ENCODE data around the gene MAP4K3. TPM values are rescaled to one million over a fixed set of nuclear protein-coding genes. Genes with fewer than 3 reads are reported as not detected.

MAP4K3 gene
- total RNA-seq, 1 experiment from 2014 or later, result 21.4 TPM

DNA sequence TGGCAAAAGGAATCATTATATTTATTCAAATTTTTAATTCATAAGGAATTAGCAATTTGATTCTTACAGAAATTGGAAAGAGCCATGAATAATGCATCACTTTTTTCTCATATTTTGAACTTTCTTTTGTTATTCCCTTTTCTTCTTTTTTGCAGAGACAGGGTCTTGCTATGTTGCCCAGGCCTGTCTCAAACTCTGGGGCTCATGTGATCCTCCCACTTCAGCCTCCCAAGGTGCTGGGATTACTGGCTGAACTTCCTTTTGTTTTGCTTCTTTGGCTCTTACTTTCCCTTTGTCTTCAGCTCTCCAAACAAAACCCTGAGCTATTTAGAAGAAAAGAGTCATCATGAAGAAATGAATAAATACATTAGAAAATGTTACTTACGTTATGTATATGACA, 224.1 kb downstream of the MAP4K3 start:
- Histone ChIP-seq H3K9me3 (ENCODE audit: control insufficient read depth in 1 of 2, insufficient read depth in 1 of 2, low read depth in 1 of 2, low read length in 2 of 2) (no peaks in the 10 kb centered on the region), H3K27ac (ENCODE audit: low read depth, low read length) (no peak overlapping the region), H4K20me1 (ENCODE audit: insufficient read depth) (no peaks in the 10 kb centered on the region), H3K9me2 (ENCODE audit: insufficient read depth) (no peaks in the 10 kb centered on the region), H3K4me1 (ENCODE audit: control insufficient read depth in 1 of 2, insufficient read depth in 2 of 2, low read length in 2 of 2) (no peaks in the 10 kb centered on the region), H3K79me2 (ENCODE audit: insufficient read depth, low read length) (no peaks in the 10 kb centered on the region), H3K36me3 (ENCODE audit: control insufficient read depth in 1 of 2, insufficient read depth in 2 of 2, low read length in 2 of 2) (no peaks in the 10 kb centered on the region), H3K4me2 (ENCODE audit: low read length) (no peak overlapping the region), H3K4me3 (replicated peaks in 1 of 2; ENCODE audit: low read depth in 1 of 2, low read length in 2 of 2) (no peak overlapping the region), H3K9ac (ENCODE audit: low read length) (no peak overlapping the region), H2AFZ (ENCODE audit: low read depth, low read length, poor library complexity, severe bottlenecking) (no peak overlapping the region), H3K27me3 (ENCODE audit: insufficient read depth, low read length) (no peaks in the 10 kb centered on the region)
- no peak for DNase-seq (ENCODE audit: low read depth, low spot score)
- no peak for ATAC-seq
- no TSS peak for BruUV-seq (replicated peaks)
- POLR2A ChIA-PET, result no interaction called here
- no peak for TF ChIP-seq EGR1 (IDR thresholded peaks at IDR 0.05; ENCODE audit: low read depth)
- TF ChIP-seq POLR2A (IDR thresholded peaks at IDR 0.05; ENCODE audit: borderline replicate concordance, extremely low read depth, insufficient read depth, insufficient read length), result no peak
- no peak for TF ChIP-seq POLR2AphosphoS5 (IDR thresholded peaks at IDR 0.05; ENCODE audit: low read depth, low read length)
- TF ChIP-seq, protein P1, sequence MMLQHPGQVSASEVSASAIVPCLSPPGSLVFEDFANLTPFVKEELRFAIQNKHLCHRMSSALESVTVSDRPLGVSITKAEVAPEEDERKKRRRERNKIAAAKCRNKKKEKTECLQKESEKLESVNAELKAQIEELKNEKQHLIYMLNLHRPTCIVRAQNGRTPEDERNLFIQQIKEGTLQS (IDR thresholded peaks at IDR 0.05), result no peak
- no peak for TF ChIP-seq REST (IDR thresholded peaks at IDR 0.05; ENCODE audit: low read depth)
- TF ChIP-seq, protein P2, sequence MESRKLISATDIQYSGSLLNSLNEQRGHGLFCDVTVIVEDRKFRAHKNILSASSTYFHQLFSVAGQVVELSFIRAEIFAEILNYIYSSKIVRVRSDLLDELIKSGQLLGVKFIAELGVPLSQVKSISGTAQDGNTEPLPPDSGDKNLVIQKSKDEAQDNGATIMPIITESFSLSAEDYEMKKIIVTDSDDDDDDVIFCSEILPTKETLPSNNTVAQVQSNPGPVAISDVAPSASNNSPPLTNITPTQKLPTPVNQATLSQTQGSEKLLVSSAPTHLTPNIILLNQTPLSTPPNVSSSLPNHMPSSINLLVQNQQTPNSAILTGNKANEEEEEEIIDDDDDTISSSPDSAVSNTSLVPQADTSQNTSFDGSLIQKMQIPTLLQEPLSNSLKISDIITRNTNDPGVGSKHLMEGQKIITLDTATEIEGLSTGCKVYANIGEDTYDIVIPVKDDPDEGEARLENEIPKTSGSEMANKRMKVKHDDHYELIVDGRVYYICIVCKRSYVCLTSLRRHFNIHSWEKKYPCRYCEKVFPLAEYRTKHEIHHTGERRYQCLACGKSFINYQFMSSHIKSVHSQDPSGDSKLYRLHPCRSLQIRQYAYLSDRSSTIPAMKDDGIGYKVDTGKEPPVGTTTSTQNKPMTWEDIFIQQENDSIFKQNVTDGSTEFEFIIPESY (IDR thresholded peaks at IDR 0.05; ENCODE audit: extremely low read depth, insufficient replicate concordance, low read length), result no peak
- TF ChIP-seq SRF (IDR thresholded peaks at IDR 0.05; ENCODE audit: low read depth), result no peak
- TF ChIP-seq ZFX (IDR thresholded peaks at IDR 0.05), result no peak
- TF ChIP-seq TCF7L2 (IDR thresholded peaks at IDR 0.05; ENCODE audit: borderline replicate concordance, extremely low read depth, insufficient read depth, insufficient read length), result no peak
- TF ChIP-seq, protein P3, sequence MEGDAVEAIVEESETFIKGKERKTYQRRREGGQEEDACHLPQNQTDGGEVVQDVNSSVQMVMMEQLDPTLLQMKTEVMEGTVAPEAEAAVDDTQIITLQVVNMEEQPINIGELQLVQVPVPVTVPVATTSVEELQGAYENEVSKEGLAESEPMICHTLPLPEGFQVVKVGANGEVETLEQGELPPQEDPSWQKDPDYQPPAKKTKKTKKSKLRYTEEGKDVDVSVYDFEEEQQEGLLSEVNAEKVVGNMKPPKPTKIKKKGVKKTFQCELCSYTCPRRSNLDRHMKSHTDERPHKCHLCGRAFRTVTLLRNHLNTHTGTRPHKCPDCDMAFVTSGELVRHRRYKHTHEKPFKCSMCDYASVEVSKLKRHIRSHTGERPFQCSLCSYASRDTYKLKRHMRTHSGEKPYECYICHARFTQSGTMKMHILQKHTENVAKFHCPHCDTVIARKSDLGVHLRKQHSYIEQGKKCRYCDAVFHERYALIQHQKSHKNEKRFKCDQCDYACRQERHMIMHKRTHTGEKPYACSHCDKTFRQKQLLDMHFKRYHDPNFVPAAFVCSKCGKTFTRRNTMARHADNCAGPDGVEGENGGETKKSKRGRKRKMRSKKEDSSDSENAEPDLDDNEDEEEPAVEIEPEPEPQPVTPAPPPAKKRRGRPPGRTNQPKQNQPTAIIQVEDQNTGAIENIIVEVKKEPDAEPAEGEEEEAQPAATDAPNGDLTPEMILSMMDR (IDR thresholded peaks at IDR 0.05 in 2 of 3, conservative IDR thresholded peaks at IDR 0.05 in 1 of 3; ENCODE audit: borderline replicate concordance in 1 of 3, insufficient read depth in 1 of 3, low read depth in 2 of 3, low read length in 2 of 3), result no peak
- no peak for TF ChIP-seq CBX3 (IDR thresholded peaks at IDR 0.05; ENCODE audit: low read depth)
- no peak for TF ChIP-seq CEBPB (IDR thresholded peaks at IDR 0.05; ENCODE audit: low read depth)
- TF ChIP-seq SIN3A (IDR thresholded peaks at IDR 0.05; ENCODE audit: low read depth), result no peak
- TF ChIP-seq YY1 (IDR thresholded peaks at IDR 0.05; ENCODE audit: extremely low read depth, insufficient replicate concordance, low read depth, low read length), result no peak
- RAD21 ChIA-PET (ENCODE audit: low non-redundant PET in 1 of 2, low total read pairs in 2 of 2, uncharacterized antibody in 2 of 2, unreplicated experiment in 2 of 2), result no interaction called here
- intact Hi-C loops (cut with micrococcal nuclease), result no loop called here
- CTCF ChIA-PET, result no interaction called here
